HEK293T (cell line): Measurements from ENCODE around the gene MEI4.

Experiments
- ELF4 ChIP-seq: fragments of 450-650 bp; IDR thresholded peaks from 2 replicates; pipeline ENCODE4 v1.6.1; 2017; ENCODE audit warnings: antibody characterized with exemption
- HDGF ChIP-seq: fragments of 450-650 bp; IDR thresholded peaks from 2 replicates; pipeline ENCODE4 v1.6.1; 2017; ENCODE audit warnings: antibody characterized with exemption, borderline replicate concordance

DNA sequence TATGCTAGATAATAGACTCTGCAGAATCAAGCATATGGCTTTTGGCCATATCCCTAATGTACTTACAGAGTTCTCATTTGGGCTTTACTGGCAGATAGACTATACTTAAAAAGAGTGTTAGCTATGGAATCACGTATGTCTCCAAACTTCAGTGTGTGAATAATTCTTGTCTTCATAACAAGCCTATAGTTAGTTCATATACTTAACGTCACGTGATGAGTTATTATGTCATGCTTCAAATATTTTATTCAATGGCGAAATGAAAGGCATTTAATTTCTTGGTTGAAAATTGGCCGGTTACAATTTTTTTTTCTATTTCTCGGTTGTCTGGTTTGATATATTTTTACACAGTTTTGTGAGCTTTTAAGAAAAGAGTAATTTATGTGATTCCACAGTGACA is 62.7 kb downstream of the MEI4 start:
- TF ChIP-seq HDGF: no peak
- TF ChIP-seq ELF4: no peak
